IPS-15b (cell line): ENCODE data around the gene PHACTR1.

Source experiments
- H3K27me3 ChIP-seq: one replicate; pipeline ENCODE4 v1.6.1; 2013; ENCODE audit warnings: low read length; ENCODE audit not compliant: control insufficient read depth, insufficient read depth
- H3K36me3 ChIP-seq: one replicate; pipeline ENCODE4 v1.6.1; 2013; ENCODE audit warnings: low read length; ENCODE audit not compliant: control insufficient read depth, insufficient read depth
- H3K4me1 ChIP-seq: one replicate; pipeline ENCODE4 v1.6.1; 2013; ENCODE audit warnings: mild to moderate bottlenecking, low read length; ENCODE audit not compliant: control insufficient read depth, insufficient read depth
- H3K4me3 ChIP-seq: one replicate; pipeline ENCODE4 v1.5.1; 2013; ENCODE audit warnings: low read depth, low read length
- H3K9ac ChIP-seq: one replicate; pipeline ENCODE4 v1.6.1; 2013; ENCODE audit warnings: low read depth, mild to moderate bottlenecking, low read length
- H3K9me3 ChIP-seq: one replicate; pipeline ENCODE4 v1.6.1; 2013; ENCODE audit warnings: mild to moderate bottlenecking, low read length; ENCODE audit not compliant: control insufficient read depth, insufficient read depth

PHACTR1 gene

DNA sequence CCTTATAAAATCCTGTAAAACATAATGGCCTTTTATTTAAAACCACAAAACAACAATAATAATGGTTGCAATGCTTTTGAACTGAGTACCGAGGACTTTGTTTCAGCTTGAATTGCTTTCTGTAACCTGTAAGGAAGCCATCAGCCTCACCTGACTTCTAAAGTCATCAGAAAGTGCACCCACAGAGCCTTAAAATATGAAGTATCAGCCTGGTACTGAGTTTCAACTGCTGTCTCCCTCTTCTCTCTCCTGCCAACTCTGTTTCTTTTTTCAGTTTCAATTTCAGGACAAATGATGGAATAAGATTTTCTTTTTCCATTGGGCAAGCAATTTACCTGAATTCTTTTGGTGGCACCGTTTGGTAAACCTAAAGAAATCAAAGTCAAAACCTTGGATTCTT, 119.4 kb downstream of the PHACTR1 start:
- H3K36me3 ChIP-seq: no peaks in the 10 kb centered on the region
- no peak overlapping the region for H3K4me3 ChIP-seq
- H3K9me3 ChIP-seq: peaks cover 5% of the 10 kb centered on the region
- H3K27me3 ChIP-seq: no peaks in the 10 kb centered on the region
- no peaks in the 10 kb centered on the region for H3K4me1 ChIP-seq
- H3K9ac ChIP-seq: no peak overlapping the region

DNA sequence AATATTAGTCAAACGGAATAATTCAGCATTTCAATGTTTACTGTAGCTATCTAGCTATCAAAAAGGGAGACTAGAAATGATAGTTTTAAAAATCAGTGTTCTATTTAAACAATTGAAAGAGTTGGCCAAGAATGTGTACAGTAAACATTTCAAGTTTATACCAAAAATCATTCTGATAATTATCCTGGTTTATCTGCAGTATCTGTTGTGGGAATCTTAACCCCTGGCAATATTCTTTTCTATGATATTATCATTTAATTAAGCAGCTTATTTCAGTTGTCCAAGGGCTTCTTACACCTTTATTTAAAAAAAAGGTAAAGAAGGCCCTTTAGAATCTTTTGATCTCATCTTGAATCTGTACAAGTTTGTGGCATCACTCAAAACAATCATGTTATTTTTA, 125.1 kb downstream of the PHACTR1 start:
- Histone ChIP-seq H3K27me3 (no peaks in the 10 kb centered on the region), H3K36me3 (no peaks in the 10 kb centered on the region), H3K4me3 (no peak overlapping the region), H3K9ac (no peak overlapping the region), H3K9me3 (peaks cover 5% of the 10 kb centered on the region), H3K4me1 (peaks cover 5% of the 10 kb centered on the region)

DNA sequence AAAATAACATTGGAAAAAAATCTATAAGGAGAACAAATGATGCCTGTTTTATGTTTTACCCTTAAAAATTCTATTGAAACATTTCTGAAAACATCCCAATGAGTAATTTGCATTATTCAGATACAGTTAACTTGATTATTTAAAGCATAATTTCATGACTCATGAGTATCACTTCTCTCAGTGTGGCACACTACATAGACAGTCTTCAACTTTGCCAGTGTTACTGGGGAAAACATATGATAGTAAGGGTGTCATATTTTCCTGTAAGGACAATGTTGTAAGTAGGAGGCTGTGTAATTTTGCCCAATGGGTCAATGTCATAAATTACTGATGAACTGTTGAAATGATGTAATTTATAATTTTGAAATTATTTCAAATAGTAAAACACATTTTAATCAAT, 125.5 kb downstream of the PHACTR1 start:
- no peak overlapping the region for H3K9ac ChIP-seq
- no peaks in the 10 kb centered on the region for H3K36me3 ChIP-seq
- peaks cover 5% of the 10 kb centered on the region for H3K4me1 ChIP-seq
- no peaks in the 10 kb centered on the region for H3K27me3 ChIP-seq
- H3K9me3 ChIP-seq: peaks cover 5% of the 10 kb centered on the region
- no peak overlapping the region for H3K4me3 ChIP-seq

DNA sequence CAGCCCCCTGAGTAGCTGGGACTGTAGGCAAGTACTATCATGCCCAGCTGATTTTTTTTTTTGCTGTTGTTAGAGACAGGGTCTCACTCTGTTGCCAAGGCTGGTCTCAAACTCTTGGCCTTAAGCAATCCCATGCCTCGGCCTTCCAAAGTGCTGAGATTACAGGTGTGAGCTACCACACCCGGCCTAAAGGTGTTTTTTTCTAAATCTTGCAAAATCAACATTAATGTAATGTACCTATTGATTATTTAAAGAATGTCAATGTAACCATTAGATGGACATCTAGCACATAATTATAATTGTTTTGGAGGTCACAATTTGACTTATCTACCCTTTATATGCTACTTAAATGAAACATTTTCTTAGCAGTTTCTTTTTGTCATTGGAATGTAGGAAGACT, 126.1 kb downstream of the PHACTR1 start:
- Histone ChIP-seq H3K9ac (no peak overlapping the region), H3K4me1 (peaks cover 5% of the 10 kb centered on the region)

DNA sequence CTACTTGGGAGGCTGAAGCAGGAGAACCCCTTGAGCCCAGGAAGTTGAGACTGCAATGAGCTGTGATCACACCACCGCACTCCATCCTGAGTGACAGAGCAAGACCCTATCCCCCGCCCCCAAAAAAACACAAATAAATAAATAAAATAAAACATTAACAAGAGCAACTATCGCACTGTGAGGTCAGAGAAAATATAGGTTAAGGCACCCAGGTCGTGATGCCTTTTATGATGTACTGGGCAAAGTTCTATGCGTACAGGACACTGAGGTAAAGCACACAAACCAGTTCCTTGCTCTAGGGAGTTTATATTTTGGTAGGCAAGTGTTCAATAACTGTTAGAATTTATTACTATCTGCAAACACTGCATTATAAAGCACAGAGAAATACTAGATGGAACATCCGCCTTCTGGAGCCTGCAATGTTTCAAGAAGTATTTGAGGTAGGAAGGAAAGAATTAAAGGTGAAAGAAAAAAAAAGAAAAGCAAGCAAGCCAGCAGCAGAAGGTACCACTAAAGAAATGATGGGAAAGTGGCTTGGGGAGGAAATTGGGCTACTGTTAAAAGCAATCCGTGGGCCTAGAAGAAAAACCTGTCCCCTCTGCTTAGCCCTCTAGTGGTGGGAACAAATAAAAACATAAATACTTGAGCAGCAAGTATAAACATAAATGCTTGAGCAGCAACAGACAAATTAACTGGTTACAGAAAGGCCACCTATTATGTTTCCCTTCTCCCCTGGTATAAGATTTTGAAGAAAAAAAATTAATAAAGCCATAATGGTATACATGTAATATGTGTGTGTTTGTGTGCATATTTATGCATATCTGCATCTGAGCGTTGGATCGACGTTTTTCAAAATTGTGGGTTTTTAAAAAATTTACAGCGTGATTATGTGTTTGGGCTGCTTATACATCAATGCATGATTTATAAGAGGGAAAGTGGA, 128.0 kb downstream of the PHACTR1 start:
- H3K9me3 ChIP-seq: no peaks in the 10 kb centered on the region
- no peak overlapping the region for H3K9ac ChIP-seq
- no peaks in the 10 kb centered on the region for H3K27me3 ChIP-seq
- no peak overlapping the region for H3K4me3 ChIP-seq
- H3K36me3 ChIP-seq: no peaks in the 10 kb centered on the region
- peaks cover 9% of the 10 kb centered on the region for H3K4me1 ChIP-seq

More for the DNA sequence above, 126.1 kb downstream of the PHACTR1 start:
- Histone ChIP-seq H3K27me3 (no peaks in the 10 kb centered on the region), H3K36me3 (no peaks in the 10 kb centered on the region), H3K9me3 (peaks cover 5% of the 10 kb centered on the region), H3K4me3 (no peak overlapping the region)

DNA sequence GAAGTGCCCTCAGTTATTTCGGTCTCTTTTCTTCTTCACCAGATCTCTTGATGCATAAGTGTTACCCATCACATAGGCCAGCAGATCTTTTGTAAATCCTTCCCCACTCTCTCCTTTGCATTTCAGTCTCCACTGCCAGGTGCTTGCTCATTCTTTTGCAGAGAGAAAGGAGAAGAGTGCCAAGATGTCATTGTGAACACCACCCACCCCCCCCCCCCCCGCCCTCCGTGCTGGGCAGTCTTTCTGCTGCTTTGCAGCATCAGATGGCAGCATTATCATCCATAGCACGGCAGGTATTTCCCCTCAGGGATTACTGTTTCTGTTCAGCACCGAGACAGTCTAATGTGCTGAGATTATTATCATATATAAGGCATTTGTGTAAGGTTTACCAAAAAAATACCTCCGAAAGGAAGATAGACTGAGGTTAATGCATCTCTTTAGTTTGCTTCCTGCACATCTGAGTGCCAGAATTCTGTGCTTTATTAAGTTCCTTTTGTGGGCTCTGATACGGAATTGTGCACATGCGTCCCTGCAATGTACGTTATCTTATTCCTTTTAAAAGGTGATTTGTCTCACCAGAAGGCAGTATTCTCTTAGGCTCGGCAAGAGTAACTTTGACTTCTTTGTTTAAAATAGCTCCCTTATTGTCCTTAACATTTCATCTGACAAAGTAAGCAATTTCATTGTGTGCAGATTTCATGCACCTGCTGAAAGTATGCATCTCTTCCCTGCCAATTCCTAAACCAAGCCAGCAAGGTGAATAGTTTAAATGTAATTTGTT, 128.8 kb downstream of the PHACTR1 start:
- Histone ChIP-seq H3K4me3 (no peak overlapping the region), H3K4me1 (peaks cover 14% of the 10 kb centered on the region), H3K9me3 (no peaks in the 10 kb centered on the region), H3K9ac (no peak overlapping the region), H3K27me3 (no peaks in the 10 kb centered on the region), H3K36me3 (no peaks in the 10 kb centered on the region)

DNA sequence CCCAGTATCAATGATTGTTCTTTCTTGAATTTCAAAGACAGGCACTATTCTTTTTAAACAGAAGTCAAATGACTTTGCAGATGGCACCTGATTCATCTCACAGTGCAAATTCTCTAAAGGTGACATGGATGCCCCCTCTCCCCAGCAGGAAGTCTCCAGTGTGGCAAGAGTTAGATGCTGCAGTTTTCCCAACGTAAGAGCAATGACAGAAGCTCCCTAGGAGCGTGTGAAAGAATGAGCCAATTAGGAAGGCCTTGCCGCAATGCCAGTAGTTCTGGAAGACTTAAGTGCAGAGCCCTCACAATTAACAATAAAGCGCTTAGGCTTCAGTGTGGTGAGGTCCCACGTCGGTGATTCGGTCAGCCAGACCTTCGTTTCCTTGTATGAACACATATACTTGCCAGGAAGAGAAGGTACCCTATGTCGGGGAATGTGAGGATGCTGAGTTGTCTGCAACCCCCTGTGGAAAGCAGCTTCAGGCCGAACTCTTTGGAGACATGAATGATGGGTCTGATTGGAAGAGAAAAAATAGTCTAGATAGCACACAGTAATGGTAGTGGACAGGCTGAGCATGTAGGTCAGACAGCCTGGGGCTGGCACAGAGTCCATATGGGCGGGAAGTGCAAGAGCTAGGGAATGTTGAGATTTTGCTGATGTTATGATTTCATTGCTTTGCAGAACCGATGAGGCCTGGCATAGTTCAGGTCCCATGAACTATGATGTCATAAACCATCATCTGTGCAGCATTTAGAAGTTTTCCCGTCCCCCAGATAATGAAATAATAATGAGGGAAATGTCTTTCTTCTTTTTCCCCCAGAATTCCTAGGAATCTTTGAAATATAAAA, 132.6 kb downstream of the PHACTR1 start:
- Histone ChIP-seq H3K4me3 (no peak overlapping the region), H3K9ac (no peak overlapping the region), H3K27me3 (no peaks in the 10 kb centered on the region), H3K4me1 (peaks cover 24% of the 10 kb centered on the region), H3K9me3 (no peaks in the 10 kb centered on the region), H3K36me3 (no peaks in the 10 kb centered on the region)

DNA sequence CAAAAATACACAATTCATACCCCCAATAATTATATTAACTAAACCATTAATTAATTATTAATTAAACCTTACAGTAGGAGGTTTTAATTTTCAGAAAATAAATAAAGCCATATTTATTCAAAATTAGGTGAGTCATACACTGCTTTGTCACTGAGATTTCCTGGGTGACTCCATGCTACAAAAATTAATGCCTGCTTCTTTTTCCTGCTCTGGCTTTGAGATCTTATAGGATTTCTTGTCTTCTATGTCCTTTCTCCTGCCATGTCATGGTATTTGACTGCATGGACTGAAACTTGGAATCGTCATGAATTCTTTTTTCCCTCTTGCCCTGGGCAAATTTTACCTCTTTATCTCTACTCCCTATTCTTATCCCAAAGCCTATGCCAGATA, 133.2 kb downstream of the PHACTR1 start:
- Histone ChIP-seq H3K9me3 (no peaks in the 10 kb centered on the region), H3K27me3 (no peaks in the 10 kb centered on the region), H3K36me3 (no peaks in the 10 kb centered on the region), H3K4me1 (peaks cover 24% of the 10 kb centered on the region), H3K4me3 (no peak overlapping the region), H3K9ac (no peak overlapping the region)

DNA sequence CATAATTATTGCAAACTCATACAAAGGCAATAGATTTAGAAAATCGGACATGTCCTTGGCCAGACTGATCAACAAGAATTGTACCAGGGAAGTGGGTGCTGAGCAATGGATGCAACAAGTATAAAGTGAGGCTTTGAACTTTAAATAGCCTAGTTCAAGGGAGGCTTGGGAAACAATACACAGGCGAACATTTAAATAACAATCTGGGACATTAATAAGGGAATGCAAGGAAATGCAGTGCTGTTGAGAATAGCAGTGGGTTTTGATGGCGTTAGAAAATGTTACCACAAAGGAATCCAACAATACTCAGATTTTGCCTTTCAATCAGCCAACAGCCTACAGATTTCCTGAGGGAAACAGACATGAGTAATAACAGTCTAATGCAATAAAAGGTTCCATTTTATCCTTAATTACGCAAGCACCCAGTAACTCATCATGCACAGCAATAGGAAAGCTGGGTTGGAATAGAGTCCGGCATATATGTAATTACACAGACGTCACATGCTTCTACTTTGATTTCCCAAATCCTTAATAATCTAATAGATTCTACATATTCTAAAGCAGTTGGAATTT, 134.6 kb downstream of the PHACTR1 start:
- no peak overlapping the region for H3K4me3 ChIP-seq
- H3K9ac ChIP-seq: no peak overlapping the region
- peaks cover 19% of the 10 kb centered on the region for H3K4me1 ChIP-seq
- no peaks in the 10 kb centered on the region for H3K36me3 ChIP-seq
- no peaks in the 10 kb centered on the region for H3K27me3 ChIP-seq
- no peaks in the 10 kb centered on the region for H3K9me3 ChIP-seq

DNA sequence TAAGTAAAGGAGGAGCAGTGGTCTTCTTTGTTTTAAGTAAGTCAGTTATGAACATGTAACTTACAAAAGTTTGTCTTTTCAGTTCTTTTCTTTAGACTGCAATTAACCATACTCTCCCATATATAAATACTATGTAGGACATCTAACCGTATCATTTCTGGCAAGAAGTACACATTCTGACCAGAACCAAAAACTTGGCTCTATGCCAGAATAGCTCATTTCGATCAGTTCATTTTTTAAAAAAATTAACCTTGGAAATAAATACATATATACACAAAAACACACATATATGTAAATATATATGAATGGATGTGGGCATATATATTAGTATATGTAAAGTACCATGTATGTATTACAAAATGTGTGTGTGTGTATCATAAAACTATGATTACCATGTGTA, 145.0 kb downstream of the PHACTR1 start:
- Histone ChIP-seq H3K4me1 (peaks cover 12% of the 10 kb centered on the region), H3K9me3 (no peaks in the 10 kb centered on the region), H3K27me3 (no peaks in the 10 kb centered on the region)

DNA sequence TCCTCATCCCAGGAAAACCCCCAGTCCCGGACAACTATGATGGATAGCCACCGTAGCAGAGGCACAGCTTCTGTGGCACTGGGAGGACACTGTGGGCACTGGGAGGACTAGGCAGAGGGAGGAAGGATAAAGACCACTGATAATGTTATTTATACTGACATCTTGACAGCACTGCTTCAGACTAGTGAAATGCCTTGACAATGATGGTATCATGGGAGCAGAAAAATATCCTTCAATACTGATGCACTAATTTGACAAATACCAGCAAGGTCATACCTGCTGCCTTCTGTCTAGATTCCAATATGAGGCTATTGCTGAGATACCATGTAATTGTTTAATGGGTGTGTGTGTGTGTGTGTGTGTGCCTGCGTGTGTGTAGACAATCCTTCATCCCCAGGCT, 148.6 kb downstream of the PHACTR1 start:
- Histone ChIP-seq H3K9me3 (no peaks in the 10 kb centered on the region), H3K27me3 (no peaks in the 10 kb centered on the region), H3K36me3 (no peaks in the 10 kb centered on the region), H3K4me1 (peaks cover 19% of the 10 kb centered on the region), H3K4me3 (no peak overlapping the region), H3K9ac (no peak overlapping the region)

More for the DNA sequence above, 145.0 kb downstream of the PHACTR1 start:
- H3K4me3 ChIP-seq: no peak overlapping the region
- H3K9ac ChIP-seq: no peak overlapping the region
- H3K36me3 ChIP-seq: no peaks in the 10 kb centered on the region
